Measurements from ENCODE around the gene DLGAP4. TPM values are rescaled to one million over a fixed set of nuclear protein-coding genes. Genes with fewer than 3 reads are reported as not detected.

The DLGAP4 gene
- total and polyA plus RNA-seq, 2 of the 13 experiments (the other 11 are each of a cell fraction or from before 2014, with no cell fraction given), result 15.2 to 26.7 TPM

- no TSS peak for BruUV-seq (replicated peaks)
- Histone ChIP-seq H3K4me3 (replicated peaks in 1 of 3; ENCODE audit: insufficient read depth in 1 of 3, low read depth in 2 of 3, low read length in 3 of 3) (no peak overlapping the region), H3K27me3 (ENCODE audit: control insufficient read depth in 1 of 2, insufficient read depth in 2 of 2, low read length in 2 of 2) (peaks cover 7 to 51% of the 10 kb centered on the region in 2 experiments), H4K20me1 (ENCODE audit: insufficient read depth, low read length) (no peaks in the 10 kb centered on the region), H3K79me2 (ENCODE audit: insufficient read depth, low read length) (peaks cover 3% of the 10 kb centered on the region), H2AFZ (ENCODE audit: low read length) (no peak overlapping the region), H3K27ac (ENCODE audit: extremely low read length, insufficient read depth, low read length) (no peak overlapping the region), H3K36me3 (replicated peaks in 1 of 2; ENCODE audit: control insufficient read depth in 1 of 2, insufficient read depth in 2 of 2, low read length in 2 of 2) (no peaks in the 10 kb centered on the region), H3K9me3 (ENCODE audit: low read length) (no peaks in the 10 kb centered on the region), H3K4me1 (ENCODE audit: insufficient read depth, low read length) (peaks cover 41% of the 10 kb centered on the region), H3K9ac (ENCODE audit: insufficient read depth, low read depth, low read length) (no peak overlapping the region), H3K4me2 (ENCODE audit: low read depth, low read length) (no peak overlapping the region)
- intact Hi-C loops (cut with micrococcal nuclease; ENCODE audit: unreplicated experiment) (no loop called here), in situ Hi-C loops (cut with HindIII; ENCODE audit: extremely low pct_ligation_motif_present, low pct_unique_long_range_greater_than_20kb) (no loop called here)
- ATAC-seq (no peak), DNase-seq (ENCODE audit: low spot score) (no peak), FAIRE-seq (no peak)
- POLR2A ChIA-PET, result interaction anchor here (1.4 to 3.5 kb wide), 3 partner anchors 11 to 33 kb away, joined by 6 to 12 read pairs (median 10); partner anchors contain the start of gene AAR2
- TF ChIP-seq PHF8 (CRISPR knock-in tag; IDR thresholded peaks at IDR 0.05) (peak; percentile 16; the same call in 1 of the 2 replicates), YY1 (IDR thresholded peaks at IDR 0.05; ENCODE audit: insufficient read depth, insufficient replicate concordance, low read depth, low read length) (no peak), ZNF768 (CRISPR knock-in tag; IDR thresholded peaks at IDR 0.05) (peak; percentile 92), EP300 (IDR thresholded peaks at IDR 0.05; ENCODE audit: low read depth in 2 of 2, low read length in 2 of 2) (no peak), EP300 (CRISPR knock-in tag; IDR thresholded peaks at IDR 0.05; ENCODE audit: borderline replicate concordance) (0 out of 2 replicates have a peak, but pooled peaks have one; percentile 18), ZMYM3 (CRISPR knock-in tag; IDR thresholded peaks at IDR 0.05) (peak; percentile 60)
- CTCF ChIA-PET (ENCODE audit: low intra/inter-chr PET ratio, low total read pairs), result no interaction called here
- 28% methylated on average over 10 of the region's 10 CpGs for WGBS (ENCODE audit: low lambda C conversion rate)
Measured at GRCh38 chr20:36268440-36269342, 37.4 kb upstream of the DLGAP4 start.

- ChIA-PET POLR2A (interaction anchor here (3.5 kb wide), 1 partner anchor 11 kb away, joined by 10 read pairs; no protein-coding TSS in a partner anchor), CTCF (ENCODE audit: low intra/inter-chr PET ratio, low total read pairs) (no interaction called here)
- WGBS (ENCODE audit: low lambda C conversion rate), result 18% methylated on average over 2 of the region's 2 CpGs
- H3K9ac ChIP-seq (ENCODE audit: insufficient read depth, low read depth, low read length), result no peak overlapping the region
- in situ Hi-C loops (cut with HindIII; ENCODE audit: extremely low pct_ligation_motif_present, low pct_unique_long_range_greater_than_20kb) (no loop called here), intact Hi-C loops (cut with micrococcal nuclease; ENCODE audit: unreplicated experiment) (no loop called here)
- no peak overlapping the region for H3K27ac ChIP-seq (ENCODE audit: extremely low read length, insufficient read depth, low read length)
- no peaks in the 10 kb centered on the region for H3K36me3 ChIP-seq (replicated peaks in 1 of 2; ENCODE audit: control insufficient read depth in 1 of 2, insufficient read depth in 2 of 2, low read length in 2 of 2)
- DNase-seq (ENCODE audit: low spot score), result no peak
- no peak for FAIRE-seq
- no peaks in the 10 kb centered on the region for H3K9me3 ChIP-seq (ENCODE audit: low read length)
- H3K4me3 ChIP-seq (replicated peaks in 1 of 3; ENCODE audit: insufficient read depth in 1 of 3, low read depth in 2 of 3, low read length in 3 of 3), result no peak overlapping the region
- H3K79me2 ChIP-seq (ENCODE audit: insufficient read depth, low read length), result peaks cover 3% of the 10 kb centered on the region
- no peak for ATAC-seq
- H3K27me3 ChIP-seq (ENCODE audit: control insufficient read depth in 1 of 2, insufficient read depth in 2 of 2, low read length in 2 of 2), result peaks cover 7 to 43% of the 10 kb centered on the region in 2 experiments
- H3K4me2 ChIP-seq (ENCODE audit: low read depth, low read length), result no peak overlapping the region
- H4K20me1 ChIP-seq (ENCODE audit: insufficient read depth, low read length), result no peaks in the 10 kb centered on the region
- H2AFZ ChIP-seq (ENCODE audit: low read length), result no peak overlapping the region
- H3K4me1 ChIP-seq (ENCODE audit: insufficient read depth, low read length), result peaks cover 41% of the 10 kb centered on the region
- BruUV-seq (replicated peaks), result no TSS peak
- TF ChIP-seq ZKSCAN1 (IDR thresholded peaks at IDR 0.05; ENCODE audit: low read length) (no peak), ARNT2 (CRISPR knock-in tag; IDR thresholded peaks at IDR 0.05; ENCODE audit: low read depth) (no peak), SALL1 (CRISPR knock-in tag; IDR thresholded peaks at IDR 0.05) (no peak), ZNF138 (CRISPR knock-in tag; IDR thresholded peaks at IDR 0.05; ENCODE audit: low read depth) (no peak), ZNF44 (CRISPR knock-in tag; IDR thresholded peaks at IDR 0.05) (no peak), ZNF17 (CRISPR knock-in tag; IDR thresholded peaks at IDR 0.05) (no peak), RNF219 (CRISPR knock-in tag; IDR thresholded peaks at IDR 0.05) (no peak), ZNF329 (CRISPR knock-in tag; IDR thresholded peaks at IDR 0.05; ENCODE audit: low read depth) (no peak), ZNF24 (IDR thresholded peaks at IDR 0.05) (no peak), SKI (IDR thresholded peaks at IDR 0.05; ENCODE audit: partially characterized antibody) (no peak), ZNF569 (CRISPR knock-in tag; IDR thresholded peaks at IDR 0.05; ENCODE audit: borderline replicate concordance) (no peak)
Measured at GRCh38 chr20:36269507-36269906, 36.6 kb upstream of the DLGAP4 start.

Data from HepG2 (cell line).